ENCODE results near the gene ATP2B3. TPM values are rescaled to one million over a fixed set of nuclear protein-coding genes. Genes with fewer than 3 reads are reported as not detected.

The ATP2B3 gene
- total and polyA plus RNA-seq, 2 experiments from 2014 or later: 0.17 TPM; not detected in 1

DNA sequence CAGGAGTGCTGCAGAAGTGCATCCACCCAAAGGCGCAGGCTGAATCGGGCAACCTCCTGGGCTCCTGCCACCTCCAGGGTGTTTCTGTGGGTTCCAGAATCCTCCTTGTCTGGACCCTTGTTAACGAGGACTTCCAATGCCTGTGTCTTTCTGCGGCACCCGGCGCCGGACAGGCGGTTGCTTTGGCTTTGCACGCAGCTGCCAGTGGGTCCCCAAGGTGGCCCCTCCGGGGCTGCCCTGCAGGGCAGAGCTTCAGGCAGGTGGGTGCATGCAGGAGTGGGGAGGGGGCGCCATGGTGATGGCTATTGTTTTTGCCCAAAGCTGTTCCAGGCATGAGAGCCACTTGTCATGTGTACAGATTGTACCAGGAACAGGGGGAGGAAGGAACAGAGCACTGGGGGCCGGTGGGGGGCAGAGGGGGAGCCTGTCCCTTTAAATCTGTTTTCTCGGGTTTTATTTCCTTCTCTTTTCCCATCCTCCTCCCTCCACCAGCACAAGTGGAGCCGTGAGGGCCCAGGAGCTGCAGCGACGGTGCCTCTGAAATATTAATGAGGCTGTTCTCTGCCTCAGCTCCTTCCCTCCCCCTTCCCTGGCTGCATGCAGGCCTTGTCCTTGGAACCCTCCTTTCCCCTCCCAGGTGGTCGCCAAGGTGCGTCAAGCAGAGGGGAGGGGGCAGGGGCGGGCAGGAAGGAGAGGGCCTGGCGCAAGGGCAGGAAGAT is 13.1 kb downstream of the ATP2B3 start (continued):
- TF ChIP-seq CTCF (conservative IDR thresholded peaks at IDR 0.05; ENCODE audit: low read depth in 2 of 2) (no peak), JUNB (IDR thresholded peaks at IDR 0.05; ENCODE audit: unreplicated experiment) (no peak), CREB1 (CRISPR knock-in tag; IDR thresholded peaks at IDR 0.05; ENCODE audit: low read depth) (no peak), ETS1 (IDR thresholded peaks at IDR 0.05) (no peak), EZH2phosphoT487 (IDR thresholded peaks at IDR 0.05; ENCODE audit: unreplicated experiment) (no peak), ZNF331 (CRISPR knock-in tag; IDR thresholded peaks at IDR 0.05; ENCODE audit: low read depth) (no peak), REST (IDR thresholded peaks at IDR 0.05; ENCODE audit: unreplicated experiment) (no peak)

- no peaks in the 10 kb centered on the region for H3K4me1 ChIP-seq (ENCODE audit: insufficient read depth)
- H2AFZ ChIP-seq: no peak overlapping the region
- H3K9me3 Mint-ChIP-seq: no peaks in the 10 kb centered on the region
- no peaks in the 10 kb centered on the region for H3K36me3 Mint-ChIP-seq (ENCODE audit: low read depth)
- no peak overlapping the region for H3K27ac ChIP-seq (ENCODE audit: low read depth)
- no peak overlapping the region for H3K4me3 ChIP-seq
- H3K27ac Mint-ChIP-seq: no peak overlapping the region
- DNase-seq (ENCODE audit: low spot score): no peak
- ATAC-seq: no peak
- H3K27me3 ChIP-seq (ENCODE audit: insufficient read depth): no peaks in the 10 kb centered on the region
- no peaks in the 10 kb centered on the region for H3F3A ChIP-seq (replicated peaks; ENCODE audit: low read depth)
- H4K20me1 ChIP-seq (replicated peaks; ENCODE audit: insufficient read depth): no peaks in the 10 kb centered on the region
- no peaks in the 10 kb centered on the region for H3K36me3 ChIP-seq (ENCODE audit: insufficient read depth)
- no peaks in the 10 kb centered on the region for H3K27me3 Mint-ChIP-seq (ENCODE audit: insufficient read depth, low read depth, poor library complexity)
- no peak overlapping the region for H3K4me3 Mint-ChIP-seq
- H3K4me1 Mint-ChIP-seq: no peaks in the 10 kb centered on the region
- H3K4me2 ChIP-seq: no peak overlapping the region
- no peaks in the 10 kb centered on the region for H3K9me2 ChIP-seq (ENCODE audit: insufficient read depth)
- no peaks in the 10 kb centered on the region for H3K79me2 ChIP-seq (replicated peaks; ENCODE audit: insufficient read depth)
- TF ChIP-seq EZH2 (IDR thresholded peaks at IDR 0.05; ENCODE audit: low read depth, unreplicated experiment) (no peak), REST (IDR thresholded peaks at IDR 0.05; ENCODE audit: unreplicated experiment) (no peak), EZH2phosphoT487 (IDR thresholded peaks at IDR 0.05; ENCODE audit: unreplicated experiment) (no peak), NANOG (IDR thresholded peaks at IDR 0.05; ENCODE audit: borderline replicate concordance) (no peak)
Observed at GRCh38 chrX:153533091-153533490, 15.6 kb downstream of the ATP2B3 start.

Measured in GM23338 (cell line).